Loucy (cell line): Measurements from ENCODE around the gene CERS4.

Experiments
- H2AFZ ChIP-seq: fragments of 200-600 bp; sonication (generic); 2 replicates; pipeline ENCODE4 v1.6.0; 2016; ENCODE audit warnings: antibody characterized with exemption, mild to moderate bottlenecking, low read length, moderate library complexity
- H3F3A ChIP-seq: fragments of 200-600 bp; 2 replicates; pipeline ENCODE4 v1.6.0; 2016; ENCODE audit warnings: antibody characterized with exemption, low read depth, mild to moderate bottlenecking
- H3K27me3 ChIP-seq: fragments of 200-600 bp; sonication (generic); 2 replicates; pipeline ENCODE4 v1.6.1; 2014; ENCODE audit warnings: low read length, mild to moderate bottlenecking; ENCODE audit not compliant: insufficient read depth, poor library complexity, severe bottlenecking
- H3K36me3 ChIP-seq: fragments of 200-600 bp; sonication (generic); 2 replicates; pipeline ENCODE4 v1.6.1; 2016; ENCODE audit warnings: low read length; ENCODE audit not compliant: insufficient read depth
- H3K4me1 ChIP-seq: fragments of 200-600 bp; sonication (generic); 2 replicates; pipeline ENCODE4 v1.5.1; 2014; ENCODE audit warnings: low read length, mild to moderate bottlenecking; ENCODE audit not compliant: insufficient read depth, poor library complexity, severe bottlenecking
- H3K4me2 ChIP-seq: fragments of 200-600 bp; sonication (generic); 2 replicates; pipeline ENCODE4 v1.6.0; 2014; ENCODE audit warnings: antibody characterized with exemption, low read length, low read depth, mild to moderate bottlenecking; ENCODE audit not compliant: poor library complexity, severe bottlenecking
- H3K4me3 ChIP-seq: fragments of 200-600 bp; sonication (generic); 2 replicates; pipeline ENCODE4 v1.5.1; 2014; ENCODE audit warnings: low read length, mild to moderate bottlenecking, mixed read lengths; ENCODE audit not compliant: poor library complexity, severe bottlenecking
- H3K79me2 ChIP-seq: fragments of 200-600 bp; sonication (generic); 2 replicates; pipeline ENCODE4 v1.6.1; 2014; ENCODE audit warnings: low read length; ENCODE audit not compliant: insufficient read depth
- H3K9ac ChIP-seq: fragments of 200-600 bp; sonication (generic); 2 replicates; pipeline ENCODE4 v1.6.0; 2014; ENCODE audit warnings: mild to moderate bottlenecking, low read depth, low read length, moderate library complexity; ENCODE audit not compliant: poor library complexity, severe bottlenecking
- H3K9me2 ChIP-seq: fragments of 200-600 bp; sonication (generic); replicated peaks from 2 replicates; pipeline ENCODE4 v1.6.1; 2016; ENCODE audit warnings: low read depth, low read length, mixed read lengths
- H3K9me3 ChIP-seq: fragments of 200-600 bp; sonication (generic); 2 replicates; pipeline ENCODE4 v1.6.1; 2014; ENCODE audit warnings: mild to moderate bottlenecking, antibody characterized with exemption, low read length, low read depth; ENCODE audit not compliant: insufficient read depth
- H4K20me1 ChIP-seq: fragments of 200-600 bp; sonication (generic); 2 replicates; pipeline ENCODE4 v1.6.0; 2014; ENCODE audit warnings: antibody characterized with exemption, low read length, mild to moderate bottlenecking; ENCODE audit not compliant: insufficient read depth, poor library complexity, severe bottlenecking
- EZH2phosphoT487 ChIP-seq: fragments of 200-600 bp; IDR thresholded peaks from 2 replicates; pipeline ENCODE4 v1.6.1; 2018; ENCODE audit warnings: antibody characterized with exemption, mild to moderate bottlenecking, moderate library complexity, borderline replicate concordance
- TF ChIP-seq, protein P1 (sequence below): fragments of 200-600 bp; sonication (generic); conservative IDR thresholded peaks from 2 replicates; pipeline ENCODE4 v1.5.1; 2014; ENCODE audit warnings: mild to moderate bottlenecking, antibody characterized with exemption, low read length

CERS4 gene

DNA sequence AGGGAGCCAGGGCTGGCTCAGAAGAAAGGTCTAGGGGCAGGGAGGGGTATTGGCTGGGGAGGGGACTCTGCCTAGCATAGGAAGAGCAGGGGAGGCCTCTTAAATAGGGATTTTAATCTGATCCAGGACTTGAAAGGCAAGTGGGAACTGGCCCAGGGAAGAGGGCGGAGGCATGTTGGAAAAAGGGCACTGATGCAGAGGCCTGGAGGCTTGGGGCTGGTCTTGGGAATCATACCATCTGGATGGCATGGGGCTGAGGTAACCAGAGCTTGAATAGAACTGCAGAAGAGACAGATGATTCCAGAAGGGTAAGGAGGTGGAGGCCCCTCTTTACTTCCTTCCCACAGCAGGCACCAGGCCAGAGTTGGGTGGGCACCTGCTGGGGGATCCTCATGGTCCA lies 29.1 kb downstream of the CERS4 start:
- Histone ChIP-seq H3K9me2 (no peaks in the 10 kb centered on the region), H4K20me1 (no peaks in the 10 kb centered on the region), H3K27me3 (no peaks in the 10 kb centered on the region), H3K36me3 (no peaks in the 10 kb centered on the region), H3K9me3 (no peaks in the 10 kb centered on the region), H3K79me2 (peaks cover 7% of the 10 kb centered on the region; the same call in 1 of the 2 replicates), H2AFZ (no peak overlapping the region), H3K4me1 (peaks cover 44% of the 10 kb centered on the region), H3K9ac (peak overlapping the region; percentile 35), H3K4me3 (no peak overlapping the region), H3K4me2 (no peak overlapping the region), H3F3A (no peaks in the 10 kb centered on the region)
- TF ChIP-seq, protein P1, sequence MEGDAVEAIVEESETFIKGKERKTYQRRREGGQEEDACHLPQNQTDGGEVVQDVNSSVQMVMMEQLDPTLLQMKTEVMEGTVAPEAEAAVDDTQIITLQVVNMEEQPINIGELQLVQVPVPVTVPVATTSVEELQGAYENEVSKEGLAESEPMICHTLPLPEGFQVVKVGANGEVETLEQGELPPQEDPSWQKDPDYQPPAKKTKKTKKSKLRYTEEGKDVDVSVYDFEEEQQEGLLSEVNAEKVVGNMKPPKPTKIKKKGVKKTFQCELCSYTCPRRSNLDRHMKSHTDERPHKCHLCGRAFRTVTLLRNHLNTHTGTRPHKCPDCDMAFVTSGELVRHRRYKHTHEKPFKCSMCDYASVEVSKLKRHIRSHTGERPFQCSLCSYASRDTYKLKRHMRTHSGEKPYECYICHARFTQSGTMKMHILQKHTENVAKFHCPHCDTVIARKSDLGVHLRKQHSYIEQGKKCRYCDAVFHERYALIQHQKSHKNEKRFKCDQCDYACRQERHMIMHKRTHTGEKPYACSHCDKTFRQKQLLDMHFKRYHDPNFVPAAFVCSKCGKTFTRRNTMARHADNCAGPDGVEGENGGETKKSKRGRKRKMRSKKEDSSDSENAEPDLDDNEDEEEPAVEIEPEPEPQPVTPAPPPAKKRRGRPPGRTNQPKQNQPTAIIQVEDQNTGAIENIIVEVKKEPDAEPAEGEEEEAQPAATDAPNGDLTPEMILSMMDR: no peak
- TF ChIP-seq EZH2phosphoT487: no peak

DNA sequence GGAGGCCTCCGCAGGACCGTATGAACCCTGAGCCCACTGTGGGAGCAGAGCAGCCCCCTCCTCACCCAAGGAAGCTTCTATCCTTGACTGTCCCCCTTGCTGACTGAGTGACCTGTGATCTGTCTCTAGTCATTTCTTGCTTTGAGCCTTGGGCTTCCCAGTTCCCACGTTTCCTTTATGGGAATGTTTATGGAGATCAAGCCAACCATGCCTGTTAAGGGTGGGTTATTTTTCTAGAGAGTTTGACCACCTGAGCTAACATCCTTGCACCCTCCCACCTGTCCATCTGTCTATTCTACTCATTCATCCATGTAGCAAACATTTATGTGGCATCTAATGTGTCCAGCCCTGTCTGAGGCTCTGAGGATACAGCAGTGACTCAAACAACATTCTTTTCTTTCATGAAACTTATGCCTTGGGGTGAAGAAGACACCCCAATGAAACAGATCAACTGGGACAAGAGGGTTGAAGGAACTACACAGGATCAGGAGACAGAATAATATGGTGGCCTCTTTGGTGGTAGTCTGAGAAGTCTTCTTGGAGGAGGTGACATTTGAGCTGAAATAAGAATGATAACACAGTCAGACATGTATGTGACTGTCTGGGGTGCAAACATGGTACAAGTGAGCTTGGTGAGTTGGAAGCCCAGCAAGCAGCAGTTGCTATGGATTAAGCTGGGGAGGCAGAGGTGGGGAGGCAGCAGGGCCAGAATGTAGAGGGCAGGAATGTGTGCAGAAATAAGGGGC lies 30.5 kb downstream of the CERS4 start:
- Histone ChIP-seq H3K4me3 (peak overlapping the region; percentile 65), H3F3A (no peaks in the 10 kb centered on the region), H3K4me1 (peaks cover 48% of the 10 kb centered on the region), H2AFZ (no peak overlapping the region), H3K9me2 (no peaks in the 10 kb centered on the region), H3K36me3 (no peaks in the 10 kb centered on the region), H3K9me3 (no peaks in the 10 kb centered on the region), H3K4me2 (peak overlapping the region; percentile 82), H3K27me3 (no peaks in the 10 kb centered on the region), H3K9ac (peak overlapping the region; percentile 69), H3K79me2 (peaks cover 7% of the 10 kb centered on the region; the same call in 1 of the 2 replicates), H4K20me1 (no peaks in the 10 kb centered on the region)
- no peak for TF ChIP-seq EZH2phosphoT487
- TF ChIP-seq, protein P1: no peak

- H3F3A ChIP-seq: no peaks in the 10 kb centered on the region
- H3K79me2 ChIP-seq: peaks cover 7% of the 10 kb centered on the region; the same call in 1 of the 2 replicates
- H3K4me1 ChIP-seq: peaks cover 48% of the 10 kb centered on the region
- H3K36me3 ChIP-seq: no peaks in the 10 kb centered on the region
- no peak for TF ChIP-seq EZH2phosphoT487
- TF ChIP-seq, protein P1: no peak
- peak overlapping the region; percentile 69 for H3K9ac ChIP-seq
- H4K20me1 ChIP-seq: no peaks in the 10 kb centered on the region
- no peak overlapping the region for H2AFZ ChIP-seq
- H3K9me2 ChIP-seq: no peaks in the 10 kb centered on the region
- peak overlapping the region; percentile 65 for H3K4me3 ChIP-seq
- no peaks in the 10 kb centered on the region for H3K9me3 ChIP-seq
- peak overlapping the region; percentile 82 for H3K4me2 ChIP-seq
- H3K27me3 ChIP-seq: no peaks in the 10 kb centered on the region
Measured at GRCh38 chr19:8240274-8241229, 31.4 kb downstream of the CERS4 start.
